Fibroblast of skin of right quadriceps (primary cell): ENCODE results near the gene GLP1R.

Experiments
- DNase-seq: peaks from one replicate; pipeline ENCODE4 v3.0.0-alpha.2; 2013

The GLP1R gene

DNA sequence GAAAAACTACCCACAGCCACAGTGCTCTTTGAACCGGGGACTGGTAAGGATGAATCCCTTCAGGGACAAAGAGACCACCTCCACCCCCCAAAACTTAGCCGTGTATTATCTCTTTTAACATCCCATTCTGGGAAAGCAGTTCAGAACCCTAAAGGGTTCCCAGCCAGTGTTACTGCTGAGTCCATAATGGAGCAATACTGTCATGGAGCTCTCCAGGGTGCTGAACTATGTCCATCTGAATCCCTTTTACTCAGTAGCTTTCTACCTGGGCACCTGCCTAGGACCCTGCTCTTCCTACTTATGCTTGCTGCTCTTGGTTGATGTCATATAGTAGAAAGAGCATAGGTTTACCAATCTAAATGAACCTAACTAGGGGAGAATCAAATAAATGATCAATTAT lies 88.7 kb downstream of the GLP1R start:
- peak; percentile 19 for DNase-seq
